Measurements from ENCODE around the gene EBF3. TPM values are rescaled to one million over a fixed set of nuclear protein-coding genes. Genes with fewer than 3 reads are reported as not detected.

The EBF3 gene, protein sequence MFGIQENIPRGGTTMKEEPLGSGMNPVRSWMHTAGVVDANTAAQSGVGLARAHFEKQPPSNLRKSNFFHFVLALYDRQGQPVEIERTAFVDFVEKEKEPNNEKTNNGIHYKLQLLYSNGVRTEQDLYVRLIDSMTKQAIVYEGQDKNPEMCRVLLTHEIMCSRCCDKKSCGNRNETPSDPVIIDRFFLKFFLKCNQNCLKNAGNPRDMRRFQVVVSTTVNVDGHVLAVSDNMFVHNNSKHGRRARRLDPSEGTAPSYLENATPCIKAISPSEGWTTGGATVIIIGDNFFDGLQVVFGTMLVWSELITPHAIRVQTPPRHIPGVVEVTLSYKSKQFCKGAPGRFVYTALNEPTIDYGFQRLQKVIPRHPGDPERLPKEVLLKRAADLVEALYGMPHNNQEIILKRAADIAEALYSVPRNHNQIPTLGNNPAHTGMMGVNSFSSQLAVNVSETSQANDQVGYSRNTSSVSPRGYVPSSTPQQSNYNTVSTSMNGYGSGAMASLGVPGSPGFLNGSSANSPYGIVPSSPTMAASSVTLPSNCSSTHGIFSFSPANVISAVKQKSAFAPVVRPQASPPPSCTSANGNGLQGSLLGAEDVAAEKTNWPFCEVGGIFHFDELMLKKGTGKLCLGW
- 44.4 TPM for total RNA-seq

DNA sequence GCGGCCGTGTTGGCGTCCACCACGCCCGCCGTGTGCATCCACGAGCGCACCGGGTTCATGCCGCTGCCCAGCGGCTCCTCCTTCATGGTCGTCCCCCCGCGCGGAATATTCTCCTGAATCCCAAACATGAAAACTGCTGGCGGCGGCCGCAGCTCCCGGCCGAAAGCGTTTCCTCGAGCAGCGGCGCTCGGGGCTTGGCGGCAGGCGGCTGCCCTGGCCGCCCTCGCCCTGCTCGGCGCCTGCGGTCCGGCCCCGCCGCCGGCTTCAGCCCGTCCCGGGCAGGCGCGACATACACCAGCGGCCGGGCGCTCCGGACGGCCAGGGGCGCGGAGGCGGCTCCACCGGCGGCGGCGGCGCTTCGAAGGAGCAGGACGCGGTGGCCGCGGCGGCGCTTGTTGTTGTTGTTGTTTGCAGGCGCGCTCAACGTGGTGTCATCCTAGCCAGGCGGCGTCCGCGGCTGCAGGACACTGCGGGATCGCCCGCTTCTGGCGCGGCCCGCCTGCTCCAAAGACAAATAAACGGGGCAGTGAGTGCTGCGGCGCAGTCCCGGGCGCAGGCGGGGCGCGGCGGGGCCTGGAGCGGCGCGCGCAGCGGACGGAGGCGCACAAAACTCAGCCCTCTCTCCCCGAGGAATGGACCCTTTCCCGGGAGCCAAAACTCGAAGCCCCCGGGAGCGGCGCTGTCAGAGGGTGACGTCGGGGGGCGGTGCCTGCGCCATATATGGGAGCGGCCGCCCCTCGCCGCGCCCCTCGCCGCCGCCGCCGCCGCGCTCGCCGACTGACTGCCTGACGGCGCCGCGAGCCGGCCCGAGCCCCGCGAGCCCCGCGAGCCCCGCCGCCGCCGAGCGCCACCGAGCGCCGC is at the start of gene EBF3:
Gene EBF3 (minus strand): TSS at position 634 of the 861 bp plus-strand sequence. CDS start 506 bp downstream, at position 128.
- peak; percentile 98 for DNase-seq

DNA sequence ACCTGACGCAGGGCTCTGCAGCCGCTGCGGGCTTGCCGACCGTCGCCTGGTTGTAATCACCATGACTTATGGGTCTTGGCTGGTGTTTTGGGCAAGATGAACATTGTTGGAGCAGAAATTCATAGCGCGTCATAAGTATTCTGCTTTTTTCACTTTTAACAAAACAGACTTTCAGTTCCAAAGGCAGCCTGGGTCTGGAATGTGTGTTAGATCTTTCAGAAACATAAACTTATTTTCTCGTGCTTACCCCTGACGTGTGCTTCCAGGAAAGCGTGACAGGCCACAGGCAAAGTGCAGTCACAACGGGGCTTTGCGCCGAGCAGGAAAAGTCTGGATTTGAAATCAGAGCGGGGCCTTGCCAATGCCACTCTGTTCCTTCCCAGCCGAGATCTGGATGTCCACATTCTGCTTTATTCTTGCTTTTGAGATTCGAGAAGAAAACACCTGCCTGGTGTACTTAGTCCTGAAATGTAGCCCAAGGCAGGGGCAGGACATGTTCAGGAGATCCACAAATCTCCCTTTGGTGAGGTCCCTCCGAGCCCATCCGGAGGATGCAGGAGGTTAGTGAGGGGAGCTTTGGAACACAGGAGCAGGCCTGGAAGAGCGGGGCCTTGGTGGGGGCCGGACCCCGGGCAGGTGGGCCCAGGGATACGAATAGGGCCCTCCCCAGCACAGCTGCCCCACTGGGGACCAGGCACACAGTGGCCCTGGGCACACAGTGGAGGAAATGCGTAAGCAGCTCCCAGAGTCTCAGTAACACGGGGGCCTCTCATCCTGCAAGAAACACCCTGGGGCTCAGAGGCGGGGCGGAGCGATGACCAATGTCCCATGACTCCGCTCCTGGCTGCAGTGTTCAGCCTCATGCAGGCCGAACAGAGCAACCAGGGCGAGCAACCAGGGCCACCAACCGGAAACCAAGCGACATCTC is 49.5 kb upstream of the EBF3 start:
- peak; percentile 67 for DNase-seq

DNA sequence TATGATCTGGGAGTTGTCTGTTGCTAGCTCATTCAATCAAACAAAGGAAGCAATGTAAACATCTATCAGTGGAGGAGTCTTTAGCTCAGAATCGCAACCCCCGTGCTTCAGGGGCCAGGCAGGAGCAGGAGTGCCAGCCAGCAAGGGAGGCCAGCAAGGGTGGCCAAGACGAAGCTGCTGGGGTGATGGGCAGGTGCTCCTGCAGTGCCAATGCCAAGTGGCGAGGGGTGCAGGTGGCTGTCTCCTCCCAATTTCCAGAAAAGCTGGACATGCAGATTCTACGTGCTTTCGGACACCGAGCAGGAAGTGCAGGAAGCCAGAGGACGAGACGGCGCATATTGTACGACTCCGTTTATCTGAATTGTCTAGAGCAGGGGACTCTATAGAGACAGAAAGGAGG is 48.1 kb upstream of the EBF3 start:
- DNase-seq: no peak

DNA sequence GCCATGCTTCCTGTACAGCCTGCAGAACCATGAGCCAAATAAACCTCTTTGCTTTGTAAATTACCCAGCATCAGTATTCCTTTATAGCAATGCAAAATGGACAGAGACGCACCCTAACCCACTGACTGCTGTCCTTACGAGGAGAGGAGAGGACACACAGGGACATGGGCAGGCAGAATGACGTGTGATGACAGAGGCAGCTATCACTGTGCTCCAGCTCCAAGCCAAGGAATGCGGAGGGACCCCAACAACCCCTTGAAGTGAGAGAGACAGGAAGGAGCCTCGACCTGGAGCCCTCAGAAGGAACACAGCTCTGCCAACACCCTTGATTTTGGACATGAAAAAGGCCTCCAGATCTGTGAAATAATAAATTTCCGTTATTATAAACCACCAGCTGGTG is 46.6 kb upstream of the EBF3 start:
- DNase-seq: no peak

DNA sequence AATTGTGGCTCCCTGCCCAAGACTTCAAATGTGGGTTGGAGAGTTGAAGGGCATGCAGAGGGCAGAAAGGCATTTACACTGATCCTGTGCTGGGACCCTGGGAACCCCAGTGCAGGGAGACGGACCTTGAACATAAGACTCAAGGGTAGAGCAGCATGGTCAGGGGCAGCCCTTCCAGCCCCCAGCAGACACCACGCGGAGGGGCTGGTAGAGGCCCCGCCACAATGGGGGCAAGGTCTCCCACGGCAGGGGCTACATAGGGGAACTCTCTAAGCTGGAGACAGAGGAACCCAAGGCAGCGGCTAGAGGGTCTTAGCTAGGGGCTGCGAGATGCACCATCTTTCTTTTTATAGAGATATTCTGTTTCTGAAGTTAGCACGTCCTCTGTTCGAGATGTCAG is 45.2 kb upstream of the EBF3 start:
- no peak for DNase-seq

DNA sequence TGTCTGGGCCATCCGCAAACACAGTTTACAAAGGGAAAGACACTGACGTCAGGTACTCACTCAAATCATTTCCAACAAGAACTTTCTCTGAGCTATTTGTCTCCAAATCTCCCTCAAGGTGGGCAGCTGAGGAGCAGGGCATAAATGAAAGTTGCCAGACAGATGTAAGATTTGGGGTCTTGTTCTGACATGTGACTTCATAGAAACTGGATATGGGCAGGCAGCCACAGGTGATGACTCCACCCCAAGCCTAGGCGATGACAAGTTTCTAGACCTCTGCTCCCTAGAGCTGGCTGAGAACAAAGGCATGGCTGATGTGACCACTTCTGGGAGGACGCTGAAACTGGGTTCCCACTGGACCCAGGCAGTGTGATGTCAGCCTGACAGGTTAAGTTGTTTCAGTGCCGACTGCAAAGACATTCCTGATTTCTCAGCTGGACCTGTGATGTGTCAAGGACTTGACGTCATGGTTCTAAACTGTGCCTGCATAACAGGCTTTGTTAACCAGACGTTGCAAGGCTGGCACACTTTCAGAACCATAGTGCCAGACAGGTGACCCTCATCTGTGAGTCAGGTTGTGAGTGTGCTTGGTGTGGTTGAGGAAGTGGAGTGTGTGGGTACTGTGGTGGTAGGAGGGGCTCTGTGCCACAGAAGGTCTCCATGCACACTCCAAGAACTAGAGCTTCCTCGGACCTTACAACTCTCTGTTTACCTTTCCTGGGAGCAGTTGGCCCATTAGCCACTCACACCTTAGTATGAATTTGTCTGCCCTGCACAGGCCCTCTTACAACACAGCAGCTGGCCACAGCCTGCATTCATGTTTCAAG is 39.9 kb upstream of the EBF3 start:
- no peak for DNase-seq

DNA sequence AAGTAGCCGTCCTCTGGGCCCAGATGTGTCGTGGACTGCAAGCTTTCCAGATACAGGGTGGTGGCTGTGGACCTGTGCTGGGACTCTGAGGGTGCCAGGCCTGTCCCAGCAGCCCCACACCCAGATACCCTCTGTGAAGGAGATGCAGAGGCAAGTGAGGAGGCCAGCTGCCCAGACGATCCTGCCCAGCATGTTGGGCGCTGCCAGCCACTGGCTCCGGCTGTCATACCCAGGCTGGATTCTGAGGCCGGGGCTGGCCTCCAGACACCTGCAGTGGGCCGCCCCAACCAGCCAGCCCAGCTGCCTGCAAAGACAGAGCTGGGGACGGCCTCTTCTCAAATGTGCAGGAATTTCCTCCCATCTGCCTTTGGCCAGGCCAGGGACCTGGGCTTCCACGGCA is 39.1 kb upstream of the EBF3 start:
- DNase-seq: no peak

DNA sequence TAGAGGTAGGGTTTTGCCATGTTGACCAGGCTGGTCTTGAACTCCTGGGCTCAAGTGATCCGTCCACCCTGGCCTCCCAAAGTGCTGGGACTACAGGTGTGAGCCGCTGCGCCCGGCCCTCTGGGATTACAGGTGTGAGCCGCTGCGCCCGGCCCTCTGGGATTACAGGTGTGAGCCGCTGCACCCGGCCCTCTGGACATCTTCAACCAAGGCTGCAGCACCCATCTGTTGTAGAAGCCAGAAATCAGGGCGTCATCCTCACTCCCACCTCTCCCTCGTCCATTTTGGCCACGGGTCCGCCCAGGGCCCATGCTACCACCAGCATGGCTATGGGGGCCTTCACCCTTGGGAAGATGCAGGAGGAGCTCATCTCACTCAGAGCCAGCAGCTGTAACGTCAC is 38.5 kb upstream of the EBF3 start:
- no peak for DNase-seq

DNA sequence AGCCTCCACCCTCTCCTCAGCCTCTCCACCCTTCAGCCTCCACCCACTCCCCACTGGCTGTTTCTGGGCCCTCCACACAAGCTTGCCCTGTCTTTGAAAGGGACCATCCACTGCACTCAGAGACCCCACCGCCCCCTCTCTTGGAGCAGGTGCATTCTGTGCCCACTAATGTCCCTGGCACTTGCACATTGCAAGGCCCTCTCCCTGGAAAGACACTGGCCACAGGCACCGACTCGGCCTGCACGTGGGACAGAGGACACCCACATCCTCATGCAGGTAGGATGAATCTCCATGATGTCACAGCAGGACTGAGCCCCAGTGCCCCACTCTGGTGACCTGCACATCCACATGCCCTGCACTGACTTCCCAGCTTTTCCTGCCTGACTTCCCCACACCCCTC is 36.8 kb upstream of the EBF3 start:
- DNase-seq: no peak

DNA sequence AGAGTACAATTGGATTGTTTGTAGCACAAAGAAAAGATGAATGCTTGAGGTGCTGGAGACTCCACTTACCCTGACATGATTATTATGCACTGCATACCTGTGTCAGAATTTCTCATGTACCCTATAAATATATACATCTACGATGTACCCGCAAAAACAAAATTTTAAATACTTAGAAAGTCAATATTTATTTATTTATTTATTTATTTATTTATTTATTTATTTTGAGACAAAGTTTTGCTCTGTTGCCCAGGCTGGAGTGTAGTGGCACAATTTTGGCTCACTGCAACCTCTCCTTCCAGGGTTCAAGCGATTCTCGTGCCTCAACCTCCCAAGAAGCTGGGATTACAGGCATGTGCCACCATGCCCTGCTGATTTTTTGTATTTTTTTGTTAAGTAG is 35.1 kb upstream of the EBF3 start:
- DNase-seq: no peak

DNA sequence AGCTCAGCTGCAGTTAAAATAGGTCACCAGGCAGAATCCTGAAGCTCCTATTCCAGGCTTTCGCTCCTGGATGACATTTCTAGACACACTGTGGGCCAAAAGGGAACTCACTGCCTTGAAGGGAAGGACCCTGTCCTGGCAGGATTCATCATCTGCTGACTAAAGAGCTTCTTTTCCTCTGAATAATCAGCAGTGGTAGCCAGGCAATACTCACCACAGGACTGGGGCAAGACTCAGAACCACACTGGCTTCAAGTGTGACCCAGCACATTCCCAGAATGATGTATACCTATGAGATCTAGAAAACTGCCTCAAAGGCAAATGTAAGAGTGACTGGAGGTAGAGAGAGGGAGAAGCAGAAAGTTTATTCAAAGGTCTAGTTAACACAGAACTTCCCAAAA is 29.5 kb upstream of the EBF3 start:
- no peak for DNase-seq

DNA sequence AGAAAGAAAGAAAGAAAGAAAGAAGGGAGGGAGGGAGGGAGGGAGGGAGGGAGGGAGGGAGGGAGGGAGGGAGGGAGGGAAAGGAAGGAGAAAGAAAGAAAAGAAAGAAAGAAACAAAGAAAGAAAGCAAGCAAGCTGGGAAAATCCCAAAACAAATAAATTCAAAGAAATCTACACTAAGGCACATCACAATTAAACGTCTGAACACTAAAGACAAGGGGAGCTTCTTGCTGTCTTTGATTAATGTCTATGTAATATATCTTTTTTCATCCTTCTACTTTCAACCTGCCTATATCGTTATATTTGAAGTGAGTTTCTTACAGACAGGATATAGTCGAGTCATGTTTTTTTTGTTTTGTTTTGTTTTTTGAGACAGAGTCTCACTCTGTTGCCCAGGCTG is 28.3 kb upstream of the EBF3 start:
- DNase-seq: no peak

DNA sequence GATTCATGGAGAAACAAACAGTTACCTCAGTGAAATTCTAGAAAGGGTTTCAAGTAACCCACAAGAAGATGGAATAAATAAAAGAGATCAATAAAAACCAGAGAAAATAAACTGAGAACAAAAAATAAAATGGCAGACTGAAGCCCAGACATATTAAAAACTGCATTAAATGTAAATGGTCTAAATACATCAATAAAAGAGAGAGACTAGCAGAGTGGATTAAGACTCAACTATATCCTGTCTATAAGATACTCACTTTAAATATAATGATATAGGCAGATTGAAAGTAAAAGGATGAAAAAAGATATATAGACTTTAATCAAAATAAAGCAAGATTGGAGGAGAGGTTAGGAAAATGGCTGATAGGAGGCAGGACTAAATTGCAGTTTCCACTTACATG is 18.8 kb upstream of the EBF3 start:
- DNase-seq: no peak

DNA sequence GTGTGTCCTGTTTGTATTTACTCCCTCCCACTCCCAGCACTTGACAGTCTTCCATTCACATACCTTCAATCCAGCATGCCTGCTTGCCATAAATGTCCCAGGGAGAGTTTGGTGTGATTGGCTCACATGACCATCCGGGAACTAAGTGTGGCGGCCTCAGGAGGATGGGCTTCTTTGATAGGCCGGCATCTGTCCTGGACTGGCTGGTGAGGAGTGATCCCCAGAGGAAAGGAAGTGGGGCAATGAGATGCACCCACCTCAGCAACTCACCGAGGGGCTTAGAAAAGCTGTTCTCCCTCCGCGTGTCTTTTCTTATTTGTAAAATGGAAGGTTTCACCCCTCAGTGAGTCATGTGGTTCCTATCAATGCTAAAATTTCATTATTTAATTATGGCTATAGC is 14.9 kb upstream of the EBF3 start:
- DNase-seq: no peak

DNA sequence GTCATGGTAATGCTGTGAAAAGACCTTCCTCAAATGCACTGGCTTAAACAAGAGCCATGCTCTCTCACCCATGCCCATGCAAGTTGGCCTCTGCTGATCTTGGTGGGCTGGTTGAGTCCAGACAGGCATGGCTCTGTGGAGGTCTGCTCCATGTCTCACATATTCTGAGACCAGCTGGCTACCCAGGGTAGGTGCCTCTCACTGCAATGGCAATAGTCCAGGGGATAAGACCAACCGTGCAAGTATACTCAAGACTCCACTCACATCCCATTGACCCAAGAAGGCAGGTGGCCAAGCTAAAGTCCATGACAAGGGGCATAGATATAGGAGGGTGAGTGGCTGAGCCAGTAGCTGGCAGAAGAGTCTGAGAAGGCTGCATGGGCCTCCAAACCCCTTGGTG is 14.2 kb upstream of the EBF3 start:
- DNase-seq: no peak

DNA sequence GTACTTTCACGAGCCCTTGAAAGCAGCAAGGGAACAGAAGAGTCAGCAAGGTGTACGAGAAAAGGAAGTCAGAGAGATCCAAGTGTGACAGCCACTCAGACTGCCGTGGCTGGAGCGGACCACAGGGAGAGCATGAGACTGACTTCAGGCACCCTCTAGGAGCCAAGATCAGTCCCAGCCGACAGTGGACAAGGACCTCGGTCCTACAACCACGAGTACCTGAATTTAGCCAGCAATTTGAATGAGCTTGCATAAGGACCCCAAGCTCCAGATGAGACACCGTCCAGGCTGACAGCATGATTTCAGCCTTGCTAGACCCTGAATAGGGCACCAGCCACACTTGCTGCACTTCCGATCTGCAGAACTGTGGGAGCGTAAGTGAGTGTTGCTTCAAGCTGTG is 13.7 kb upstream of the EBF3 start:
- DNase-seq: no peak

DNA sequence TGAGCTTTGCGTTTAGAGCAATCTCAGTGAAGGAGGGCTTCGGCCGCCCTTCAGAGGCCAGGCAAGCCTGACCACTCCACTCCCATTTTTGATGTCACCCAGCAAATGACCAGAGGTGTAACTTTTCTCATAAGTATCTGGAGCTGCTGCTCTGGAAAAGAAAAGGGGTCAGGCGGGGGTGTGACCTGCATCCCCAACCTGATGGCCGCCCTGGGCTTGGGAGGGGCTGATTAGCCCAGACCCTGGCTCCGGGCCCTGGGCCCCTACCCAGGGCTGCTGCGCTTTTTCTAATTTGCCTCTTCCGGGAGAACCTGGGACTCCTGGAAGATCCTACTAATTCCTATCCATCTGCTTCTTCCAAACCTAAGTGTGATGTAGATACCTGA is 9.6 kb upstream of the EBF3 start:
- no peak for DNase-seq

DNA sequence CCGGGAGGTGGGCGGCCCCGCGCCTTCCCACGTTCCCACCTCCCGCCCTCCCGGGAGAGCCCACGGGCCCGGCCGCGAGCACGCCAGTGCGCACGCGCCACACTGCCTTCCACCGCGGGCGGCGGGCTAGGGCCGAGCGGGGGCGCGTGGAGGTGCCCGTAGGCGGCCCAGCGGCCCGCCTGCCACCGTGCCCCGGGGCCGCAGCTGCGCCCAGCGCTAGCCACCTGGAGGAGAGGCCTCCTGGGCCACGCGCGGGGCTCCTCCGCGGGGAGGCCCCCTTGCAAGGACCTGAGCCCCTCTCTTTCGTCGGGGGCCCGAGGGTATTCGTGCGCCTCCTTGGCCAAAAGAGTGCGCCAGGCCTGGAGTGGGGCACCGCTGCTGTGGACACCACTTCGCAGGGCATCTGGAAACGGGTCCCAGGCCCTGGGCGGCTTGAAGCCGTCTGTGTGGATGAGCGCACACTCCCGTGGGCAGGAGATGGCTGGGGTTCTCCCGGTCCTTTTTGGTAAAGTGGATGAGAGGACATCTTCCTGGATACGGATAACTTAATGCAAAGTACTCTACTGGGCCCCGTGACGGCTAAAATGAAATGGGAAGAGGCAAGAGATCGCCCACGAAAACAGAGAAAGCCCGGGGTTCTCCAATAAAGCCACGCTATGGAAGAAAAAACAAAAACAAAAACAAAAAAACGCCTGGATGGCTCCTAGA is 9.0 kb upstream of the EBF3 start:
- peak; percentile 60 for DNase-seq

DNA sequence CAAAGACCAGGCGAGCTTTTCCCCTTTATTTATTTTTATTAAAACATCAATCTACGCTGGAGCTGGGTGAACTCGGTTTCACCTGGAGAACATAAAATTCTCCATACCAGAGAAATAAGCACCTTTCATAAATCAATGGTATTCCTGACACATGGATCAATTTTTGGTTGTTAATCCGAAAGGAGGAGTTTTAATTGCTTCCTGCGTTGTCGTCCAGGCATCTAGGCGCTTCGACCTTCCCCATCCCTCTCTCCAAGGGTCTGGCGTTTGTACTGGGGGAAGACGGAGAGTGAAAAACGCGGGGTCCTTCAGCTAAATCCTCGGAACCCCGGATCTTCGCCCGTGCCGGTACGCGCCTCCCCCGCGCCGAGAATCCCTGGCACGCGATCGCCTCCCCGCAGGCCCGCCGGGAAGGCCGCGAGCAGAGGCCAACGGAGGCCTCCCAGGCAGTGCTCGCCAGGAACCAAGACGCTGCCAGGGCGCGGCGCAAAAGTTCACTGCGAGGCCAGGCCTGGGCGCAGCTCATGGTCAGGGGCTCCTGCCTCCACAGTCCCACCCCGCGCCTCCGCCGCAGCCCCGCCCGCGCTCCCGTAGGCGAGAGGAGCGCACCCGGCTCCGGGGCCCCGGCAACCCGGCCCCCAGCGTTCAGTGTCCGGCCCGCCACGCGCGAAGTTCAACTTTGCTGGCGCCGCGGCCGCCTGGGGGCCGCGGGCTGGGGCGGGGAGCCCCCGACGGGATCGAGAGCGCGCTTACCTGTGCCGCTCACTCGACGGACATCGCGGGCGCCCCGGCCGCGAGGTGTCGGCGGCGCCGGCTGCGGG is 8.3 kb upstream of the EBF3 start:
- DNase-seq: peak; percentile 72

Data from tongue (tissue), 2 donors.